Mesenteric fat pad (tissue), 1 donor: ENCODE measurements around the gene GATD1. TPM values are rescaled to one million over a fixed set of nuclear protein-coding genes. Genes with fewer than 3 reads are reported as not detected.
A peak's percentile ranks its signal among the peaks of the same experiment; 100 is the strongest.

ENCODE experiments used
- DNase-seq: peaks from one replicate; pipeline ENCODE4 v3.0.0-alpha.2; 2020; ENCODE audit warnings: low spot score
- long read RNA-seq: library from polyadenylated mRNA; unstranded; transcript quantifications from one replicate; pipeline ENCODE4 v2.0.0, GENCODE V29; 2020
- total RNA-seq: library from RNA; stranded (reverse); fragmentation: NEBNext Ultra II Directional; extraction: Animal tissue kit (Norgen Biotek cat#: 25700); gene quantifications from one replicate; pipeline ENCODE4 v1.2.1, GENCODE V29; 2021
- donor health status: DM: yes; HTN: yes; CAD: no.

GATD1 gene
- 54.1 TPM for total RNA-seq
- long read RNA-seq, full-length matches to known transcripts, result 11 of 23 reads
- long read RNA-seq, partial matches to known transcripts, result 7 of 23 reads
- long read RNA-seq, other reads (novel, unspliced or antisense), result 5 of 23 reads

- peak; percentile 98 for DNase-seq
Measured at GRCh38 chr11:777288-778255, at the start of gene GATD1. GATD1 (minus strand) TSS chr11:777487; CDS start chr11:777462, 25 bp downstream.

- no peak for DNase-seq
Measured at GRCh38 chr11:826836-827145, 49.5 kb upstream of the GATD1 start.

GRCh38 chr11:826227-826621 is 48.9 kb upstream of the GATD1 start:
- DNase-seq, result no peak

- no peak for DNase-seq
Measured at GRCh38 chr11:825366-826226, 48.3 kb upstream of the GATD1 start.

GRCh38 chr11:824942-825341 is 47.7 kb upstream of the GATD1 start:
- DNase-seq, result no peak

GRCh38 chr11:824292-824880 is 47.1 kb upstream of the GATD1 start:
- DNase-seq, result no peak

- DNase-seq, result no peak
Measured at GRCh38 chr11:823441-824291, 46.4 kb upstream of the GATD1 start.

- DNase-seq, result no peak
Measured at GRCh38 chr11:821512-822371, 44.5 kb upstream of the GATD1 start.

GRCh38 chr11:820655-821511 is 43.6 kb upstream of the GATD1 start:
- DNase-seq, result no peak

- DNase-seq, result peak; percentile 96
Measured at GRCh38 chr11:819943-820649, 42.8 kb upstream of the GATD1 start.

- peak; percentile 98 for DNase-seq
Measured at GRCh38 chr11:819129-819931, 42.0 kb upstream of the GATD1 start.

GRCh38 chr11:818396-819128 is 41.3 kb upstream of the GATD1 start, which contains the start of gene PNPLA2:
PNPLA2 (plus strand) TSS chr11:818914; CDS start chr11:819719, 805 bp downstream.
- no peak for DNase-seq

GRCh38 chr11:816433-816779 is 39.1 kb upstream of the GATD1 start:
- DNase-seq, result no peak

- no peak for DNase-seq
Measured at GRCh38 chr11:815675-816432, 38.6 kb upstream of the GATD1 start.

- DNase-seq, result no peak
Measured at GRCh38 chr11:813456-814096, 36.3 kb upstream of the GATD1 start.
